HTERT RPE-1 (cell line): ENCODE measurements around the gene HEXA.

Experiments used
- in situ Hi-C: fragments of 300-500 bp; cut with MboI; formaldehyde crosslinking; loops from 4 replicates; pipeline ENCODE4 v1.14.3; 2020; ENCODE audit warnings: low sequenced_read_pairs

Gene HEXA

DNA sequence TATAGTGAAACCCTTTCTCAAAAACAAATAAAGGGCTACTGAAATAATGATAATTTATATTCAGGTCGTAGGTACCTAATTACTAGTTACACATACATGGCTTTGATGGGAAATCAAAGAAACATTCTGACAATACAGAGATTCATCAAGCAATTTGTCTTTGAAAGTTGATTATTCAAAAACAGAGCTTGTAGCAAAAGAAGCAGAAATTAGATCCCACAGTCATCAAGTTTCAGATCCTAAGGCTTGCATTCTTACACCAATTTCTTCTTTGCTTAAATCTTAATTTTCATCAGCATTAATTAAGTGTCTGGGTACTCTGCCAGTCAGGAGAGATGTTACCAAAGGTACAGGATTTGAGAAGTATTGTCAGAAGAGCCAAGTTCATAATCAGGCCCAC, 1.5 kb upstream of the HEXA start:
- in situ Hi-C loops: no loop called here

- in situ Hi-C loops: no loop called here
Observed at GRCh38 chr15:72375501-72375845, 341 bp downstream of the HEXA start.

- in situ Hi-C loops: no loop called here
Observed at GRCh38 chr15:72372361-72372760, 3.5 kb downstream of the HEXA start.

- in situ Hi-C loops: no loop called here
Observed at GRCh38 chr15:72369964-72370363, 5.8 kb downstream of the HEXA start.

DNA sequence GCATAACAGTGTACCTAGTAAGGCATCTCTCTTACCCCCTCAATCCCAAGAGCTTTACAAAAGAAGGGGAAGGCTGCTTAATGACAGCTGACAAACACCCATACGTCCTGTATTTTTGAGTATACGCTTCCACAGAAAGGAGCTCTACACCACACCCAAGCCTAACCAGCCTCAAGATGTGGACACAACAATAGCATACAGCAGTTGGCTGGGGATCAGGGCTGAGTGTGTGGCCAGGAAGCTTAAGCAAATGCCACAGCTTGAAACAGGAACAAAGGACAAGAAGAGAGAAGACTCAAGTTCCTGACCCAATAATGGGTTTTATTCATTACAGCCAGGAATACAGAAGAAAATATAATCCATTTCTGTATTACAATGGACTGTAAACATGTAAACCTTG, 6.9 kb downstream of the HEXA start:
- in situ Hi-C loops: no loop called here

GRCh38 chr15:72368325-72368724, 7.5 kb downstream of the HEXA start:
- in situ Hi-C loops: no loop called here

DNA sequence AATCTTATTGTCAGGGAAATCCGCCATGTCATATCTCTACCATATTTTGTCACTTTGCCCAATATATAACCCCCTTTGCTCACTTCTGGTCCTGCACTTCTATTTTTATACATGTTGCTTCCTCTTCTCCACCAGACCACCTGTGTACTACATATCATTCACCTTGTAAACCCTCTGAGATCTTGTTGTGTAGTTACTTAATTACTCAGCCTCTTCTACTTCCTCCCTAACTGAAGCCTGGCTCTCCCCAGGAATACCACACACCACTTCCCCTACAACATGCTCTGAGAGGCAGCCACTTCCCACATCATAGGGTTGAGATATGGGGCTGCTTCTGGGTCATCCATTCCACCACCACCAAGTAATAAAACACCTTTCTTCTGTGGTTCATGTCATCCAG, 10.0 kb downstream of the HEXA start:
- in situ Hi-C loops: no loop called here

GRCh38 chr15:72361176-72361575, 14.6 kb downstream of the HEXA start:
- in situ Hi-C loops: no loop called here

DNA sequence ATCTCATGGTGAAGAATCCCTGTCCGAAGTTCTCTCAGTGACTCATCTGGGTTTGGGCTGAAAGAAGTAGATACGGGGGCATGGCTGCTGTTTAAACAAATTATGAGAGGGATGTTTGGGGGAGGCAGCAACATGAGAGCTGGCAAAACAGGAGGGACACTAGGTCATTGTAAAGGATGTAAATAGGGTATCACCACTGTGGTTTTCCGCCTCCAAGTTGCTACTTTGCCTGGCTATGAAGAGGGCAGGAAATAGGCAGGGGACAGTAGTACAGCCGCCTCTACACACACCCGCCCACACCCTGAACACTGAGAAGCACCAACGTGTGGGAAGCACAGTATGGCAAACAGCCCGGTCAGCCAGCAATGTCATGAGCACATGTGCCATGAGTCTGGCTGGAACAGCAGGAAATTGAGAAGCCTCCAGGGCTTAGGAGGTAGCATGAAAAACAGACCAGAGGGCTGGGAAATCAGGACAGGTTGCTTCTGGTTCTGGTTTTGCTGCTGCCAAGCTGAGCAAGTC, 17.1 kb downstream of the HEXA start:
- in situ Hi-C loops: no loop called here

GRCh38 chr15:72358121-72358520, 17.7 kb downstream of the HEXA start:
- in situ Hi-C loops: no loop called here

DNA sequence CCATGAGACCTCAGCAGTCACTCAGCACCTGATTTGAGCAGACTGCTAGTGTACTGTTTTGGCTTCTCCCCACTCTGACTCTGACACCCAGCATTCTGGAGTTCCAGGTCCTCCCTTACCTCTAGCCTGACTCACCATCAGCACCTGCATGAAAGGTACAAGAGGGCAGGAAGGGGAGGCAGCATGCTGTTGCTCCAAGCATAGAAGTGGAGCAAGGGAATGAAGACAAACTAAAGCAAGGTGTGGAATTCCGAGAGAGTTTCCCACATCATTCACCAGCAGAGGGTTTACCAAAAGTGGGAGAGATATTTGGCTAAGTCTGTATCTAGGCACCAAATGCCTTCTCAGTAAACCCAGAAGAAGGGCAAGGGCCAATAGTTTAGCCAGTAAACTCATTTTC, 21.3 kb downstream of the HEXA start:
- in situ Hi-C loops: no loop called here

GRCh38 chr15:72353266-72353665, 22.5 kb downstream of the HEXA start:
- in situ Hi-C loops: no loop called here

GRCh38 chr15:72345806-72346205, 30.0 kb downstream of the HEXA start:
- in situ Hi-C loops: no loop called here

DNA sequence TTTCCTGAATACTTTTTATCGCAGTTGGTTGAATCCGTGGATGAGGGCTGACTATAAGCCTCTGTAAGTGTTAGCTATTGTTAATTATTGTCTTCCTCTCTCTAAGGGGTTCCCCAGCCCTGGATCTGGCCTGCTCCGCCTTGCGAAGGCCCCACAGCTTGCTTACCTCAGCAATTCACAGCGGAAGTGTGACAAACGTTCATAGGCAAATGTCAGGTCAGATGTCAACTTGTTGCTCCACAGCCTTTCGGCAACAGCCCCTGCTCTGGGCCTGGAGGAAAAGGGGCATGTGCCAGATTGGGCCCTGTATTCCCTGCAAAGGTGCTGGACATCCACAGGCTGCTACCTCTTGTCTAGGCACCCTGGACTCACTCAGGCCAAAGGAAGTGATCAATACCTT, 30.5 kb downstream of the HEXA start:
- in situ Hi-C loops: no loop called here

DNA sequence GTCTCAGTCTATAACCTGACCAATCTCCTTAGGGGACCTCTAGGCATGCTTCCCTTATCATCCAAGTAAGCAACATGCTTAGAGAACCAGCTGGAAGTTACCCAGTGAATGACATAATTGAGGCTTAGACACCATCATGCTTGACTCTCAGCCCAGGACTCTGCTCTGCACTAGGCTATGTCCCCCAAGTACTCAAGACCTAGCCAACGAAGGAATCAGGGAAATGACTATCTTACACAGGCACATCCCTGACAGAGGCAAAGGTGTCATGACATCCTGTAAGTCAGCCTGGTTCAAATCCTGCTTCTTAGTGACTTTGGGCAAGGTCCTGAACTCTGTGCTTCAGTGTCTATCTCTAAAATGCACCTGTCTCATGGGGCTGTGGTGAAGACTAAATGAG, 31.2 kb downstream of the HEXA start:
- in situ Hi-C loops: no loop called here

DNA sequence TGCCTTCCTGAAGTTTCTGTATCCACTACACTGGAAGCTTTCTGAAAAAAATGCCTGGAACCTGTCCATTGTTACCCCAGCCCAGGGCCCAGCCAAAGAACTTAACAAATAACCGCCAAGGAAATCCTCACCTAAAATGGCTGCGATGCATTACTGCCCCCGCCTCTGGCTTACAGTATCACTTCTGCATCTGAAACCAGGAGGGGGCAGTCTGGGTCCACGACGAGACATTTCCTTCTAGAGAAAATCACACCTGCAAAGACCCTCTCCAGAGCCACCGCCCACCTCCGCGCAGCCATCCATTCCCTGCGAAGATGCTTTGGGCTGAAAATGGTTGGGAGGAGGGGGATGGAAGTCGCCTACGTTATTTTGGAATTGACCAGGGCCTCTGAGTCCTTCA, 33.4 kb downstream of the HEXA start:
- in situ Hi-C loops: no loop called here

DNA sequence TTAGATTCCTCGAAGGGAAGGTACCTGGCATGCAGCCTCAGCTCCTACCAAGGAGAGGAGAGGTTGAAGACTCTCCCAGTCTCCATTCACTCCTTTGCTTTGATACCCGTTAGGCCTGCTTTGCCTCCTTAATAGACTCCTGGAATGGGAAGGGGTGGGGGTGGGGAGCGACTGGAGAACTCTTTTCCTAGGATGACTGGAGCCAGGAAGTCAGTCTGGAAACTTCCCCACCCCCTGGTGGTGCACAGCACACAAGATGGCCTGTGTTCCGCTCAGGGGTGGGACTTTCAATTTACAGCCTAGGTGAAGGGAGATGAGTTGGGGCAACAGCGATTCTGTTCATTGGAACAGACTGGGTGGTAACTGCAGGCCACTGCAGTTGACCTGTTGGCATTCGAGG, 34.5 kb downstream of the HEXA start:
- in situ Hi-C loops: no loop called here

DNA sequence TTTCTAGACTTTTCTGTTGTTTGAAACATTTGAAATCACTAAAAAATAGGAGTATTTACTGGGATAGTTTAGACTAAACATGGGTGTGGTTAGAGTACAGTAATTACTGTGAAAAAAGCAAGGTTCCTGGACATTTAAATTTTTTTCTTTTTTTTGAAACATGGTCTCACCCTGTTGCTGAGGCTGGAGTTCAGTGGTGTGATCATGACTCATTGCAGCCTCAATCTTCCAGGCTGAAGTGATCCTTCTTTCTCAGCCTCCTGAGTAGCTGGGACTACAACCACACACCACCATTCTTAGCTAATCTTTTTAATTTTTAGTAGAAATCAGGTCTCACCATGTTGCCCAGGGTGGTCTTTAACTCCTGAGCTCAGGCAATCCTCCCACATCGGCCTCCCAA, 35.4 kb downstream of the HEXA start:
- in situ Hi-C loops: no loop called here

GRCh38 chr15:72339777-72340177, 36.0 kb downstream of the HEXA start:
- in situ Hi-C loops: no loop called here

- in situ Hi-C loops: no loop called here
Observed at GRCh38 chr15:72338617-72339321, 37.0 kb downstream of the HEXA start.

DNA sequence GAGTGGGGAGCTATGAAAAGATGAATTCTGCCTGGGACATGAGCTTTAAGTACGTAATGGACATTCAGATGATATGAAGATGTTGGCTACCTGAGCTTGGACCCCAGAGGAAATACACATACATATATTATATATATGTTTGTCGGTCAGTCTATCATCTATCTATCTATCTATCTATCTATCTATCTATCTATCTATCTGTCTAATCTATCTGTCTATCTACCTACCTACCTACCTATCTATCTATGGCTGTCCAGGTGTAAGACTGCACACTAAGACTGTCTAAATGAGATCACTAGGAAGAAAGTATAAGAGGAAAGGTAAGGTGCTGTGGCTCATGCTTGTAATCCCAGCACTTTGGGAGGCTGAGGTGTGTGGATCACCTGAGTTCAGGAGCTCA, 37.7 kb downstream of the HEXA start:
- in situ Hi-C loops: no loop called here

DNA sequence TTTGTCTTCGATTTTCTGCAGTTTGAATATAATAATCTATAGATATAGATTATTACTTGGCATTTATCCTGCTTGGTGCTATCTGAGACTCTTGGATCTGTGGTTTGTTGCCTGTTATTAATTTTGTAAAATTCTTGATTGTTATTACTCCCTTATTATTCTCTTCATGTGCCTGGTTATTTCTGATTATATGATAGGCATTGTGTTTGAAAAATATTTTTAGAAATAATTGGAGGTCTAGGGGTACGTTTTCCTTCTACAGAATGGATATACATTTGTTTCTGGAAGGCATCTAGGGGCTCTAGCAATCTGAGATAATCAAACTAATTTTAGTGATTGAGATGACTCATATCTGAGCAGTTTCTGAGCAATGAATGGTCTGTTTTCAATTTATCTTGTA, 41.0 kb downstream of the HEXA start:
- in situ Hi-C loops: no loop called here

DNA sequence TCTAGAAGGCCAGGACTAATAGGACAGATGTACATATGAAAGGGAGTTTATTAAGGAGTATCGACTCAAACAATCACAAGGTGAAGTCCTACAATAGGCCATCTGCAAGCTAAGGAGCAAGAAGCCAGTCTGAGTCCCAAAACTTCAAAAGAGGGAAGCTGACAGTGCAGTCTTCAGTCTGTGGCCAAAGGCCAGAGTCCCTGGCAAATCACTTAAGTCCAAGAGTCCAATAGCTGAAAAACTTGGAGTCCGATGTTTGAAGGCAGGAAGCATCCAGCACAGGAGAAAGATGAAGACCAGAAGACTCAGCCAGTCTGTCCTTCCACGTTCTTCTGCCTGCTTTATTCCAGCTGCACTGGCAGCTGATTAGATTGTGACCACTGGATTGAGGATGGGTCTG, 44.8 kb downstream of the HEXA start:
- in situ Hi-C loops: no loop called here
